ENCODE results near the gene EQTN.

DNA sequence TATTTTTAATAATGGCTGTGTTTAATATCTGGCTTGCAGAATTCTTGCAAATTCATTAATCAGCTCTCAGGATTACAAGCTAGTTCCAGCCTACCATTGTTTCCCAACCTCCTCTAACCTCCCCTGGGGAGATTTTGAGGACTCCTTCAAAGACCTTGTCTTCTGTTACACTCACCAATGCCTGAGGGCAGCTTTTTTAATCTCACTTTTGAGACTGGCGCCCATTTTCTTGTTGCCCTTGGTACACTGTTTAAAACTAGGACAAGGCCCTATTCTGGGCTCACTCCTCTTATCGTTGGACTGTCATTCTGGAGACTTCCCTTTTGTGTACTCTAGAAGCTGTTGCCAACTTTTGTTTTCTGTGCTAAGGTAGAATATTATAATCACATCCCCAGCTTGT, 13.6 kb upstream of the EQTN start:
- TF ChIP-seq, protein P1, sequence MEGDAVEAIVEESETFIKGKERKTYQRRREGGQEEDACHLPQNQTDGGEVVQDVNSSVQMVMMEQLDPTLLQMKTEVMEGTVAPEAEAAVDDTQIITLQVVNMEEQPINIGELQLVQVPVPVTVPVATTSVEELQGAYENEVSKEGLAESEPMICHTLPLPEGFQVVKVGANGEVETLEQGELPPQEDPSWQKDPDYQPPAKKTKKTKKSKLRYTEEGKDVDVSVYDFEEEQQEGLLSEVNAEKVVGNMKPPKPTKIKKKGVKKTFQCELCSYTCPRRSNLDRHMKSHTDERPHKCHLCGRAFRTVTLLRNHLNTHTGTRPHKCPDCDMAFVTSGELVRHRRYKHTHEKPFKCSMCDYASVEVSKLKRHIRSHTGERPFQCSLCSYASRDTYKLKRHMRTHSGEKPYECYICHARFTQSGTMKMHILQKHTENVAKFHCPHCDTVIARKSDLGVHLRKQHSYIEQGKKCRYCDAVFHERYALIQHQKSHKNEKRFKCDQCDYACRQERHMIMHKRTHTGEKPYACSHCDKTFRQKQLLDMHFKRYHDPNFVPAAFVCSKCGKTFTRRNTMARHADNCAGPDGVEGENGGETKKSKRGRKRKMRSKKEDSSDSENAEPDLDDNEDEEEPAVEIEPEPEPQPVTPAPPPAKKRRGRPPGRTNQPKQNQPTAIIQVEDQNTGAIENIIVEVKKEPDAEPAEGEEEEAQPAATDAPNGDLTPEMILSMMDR (IDR thresholded peaks at IDR 0.05), result no peak
- TF ChIP-seq POLR2A (IDR thresholded peaks at IDR 0.05), result no peak

All from tibial nerve (tissue), 3 donors.